ENCODE results near the gene XRCC4. TPM values are rescaled to one million over a fixed set of nuclear protein-coding genes. Genes with fewer than 3 reads are reported as not detected.

The XRCC4 gene
- total RNA-seq, 1 donor from 2014 or later: 10.0 TPM

GRCh38 chr5:83069096-83069799 lies 8.1 kb upstream of the XRCC4 start:
- no peak for DNase-seq (ENCODE audit: extremely low read depth, low read depth, low spot score)

DNA sequence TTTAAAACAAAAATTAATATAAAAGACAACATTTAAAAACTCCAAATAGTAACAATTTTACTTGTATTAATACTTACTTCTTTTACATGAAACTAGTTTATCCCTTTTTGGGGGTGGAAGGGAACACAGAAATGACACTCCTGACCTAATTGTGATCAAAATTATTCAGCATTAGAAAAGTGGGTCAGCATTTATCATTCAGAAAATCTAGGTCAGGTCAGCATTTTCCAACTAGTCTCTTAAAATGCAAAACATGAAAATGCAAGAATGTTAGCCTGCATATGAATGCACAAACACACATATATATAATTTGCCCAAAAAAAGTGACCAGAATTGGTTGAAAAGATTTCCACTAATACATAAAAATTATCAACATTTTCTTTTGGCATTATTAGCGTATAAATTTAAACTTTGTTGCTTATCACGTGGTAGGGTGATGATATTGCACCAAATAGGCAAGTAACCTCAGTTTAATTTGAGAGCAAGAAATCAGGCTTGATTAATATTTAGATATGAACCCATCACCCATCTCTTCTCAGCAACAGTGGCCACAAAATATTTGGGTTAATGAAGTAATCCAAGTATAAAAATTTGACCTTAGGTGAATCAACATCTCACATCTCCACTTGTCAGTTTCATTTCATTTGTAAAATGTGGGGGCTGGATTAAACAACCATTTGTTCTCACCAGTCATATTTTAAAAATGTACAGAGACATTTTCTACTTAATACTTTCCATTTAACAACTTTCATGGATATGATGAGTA lies 5.9 kb upstream of the XRCC4 start:
- DNase-seq (ENCODE audit: extremely low read depth, low read depth, low spot score): no peak

DNA sequence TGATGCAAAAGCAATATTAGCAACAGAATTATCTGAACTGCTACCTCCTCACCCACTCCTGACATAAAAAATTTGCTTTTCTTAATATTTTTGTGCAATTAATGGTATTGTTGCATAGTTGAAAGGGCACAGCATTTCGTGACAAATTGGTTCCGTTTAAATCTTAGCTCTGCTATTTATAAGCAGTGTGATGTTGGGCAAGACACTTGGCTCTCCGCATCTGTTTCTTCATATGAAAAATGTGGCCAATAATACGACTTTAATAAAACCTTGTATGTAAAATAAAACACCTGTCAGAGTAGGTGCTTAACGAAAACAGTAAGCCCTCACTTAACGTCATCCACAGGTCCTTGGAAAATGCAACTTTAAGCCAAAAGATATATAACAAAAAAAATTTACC lies 4.4 kb upstream of the XRCC4 start:
- DNase-seq (ENCODE audit: extremely low read depth, low read depth, low spot score): no peak

- no peak for DNase-seq (ENCODE audit: extremely low read depth, low read depth, low spot score)
Observed at GRCh38 chr5:83077662-83078261, 415 bp downstream of the XRCC4 start.

DNA sequence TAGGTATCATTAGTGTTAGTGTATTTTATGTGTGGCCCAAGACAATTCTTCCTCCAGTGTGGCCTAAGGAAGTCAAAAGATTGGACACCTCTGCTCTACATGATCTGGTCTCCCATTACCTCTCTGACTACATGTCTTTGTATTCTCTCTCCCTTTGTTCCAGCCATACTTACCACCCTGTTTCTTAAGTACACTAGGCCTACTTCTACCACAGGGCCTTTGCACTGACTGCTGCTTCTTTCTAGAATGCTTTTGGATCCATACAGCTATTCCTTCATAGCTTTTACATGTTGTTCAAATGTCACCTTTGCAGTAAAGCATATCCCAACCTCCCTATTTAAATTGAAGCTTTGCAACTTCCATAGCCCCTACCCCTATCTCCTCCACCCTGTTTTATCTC lies 5.4 kb downstream of the XRCC4 start:
- no peak for DNase-seq (ENCODE audit: extremely low read depth, low read depth, low spot score)

DNA sequence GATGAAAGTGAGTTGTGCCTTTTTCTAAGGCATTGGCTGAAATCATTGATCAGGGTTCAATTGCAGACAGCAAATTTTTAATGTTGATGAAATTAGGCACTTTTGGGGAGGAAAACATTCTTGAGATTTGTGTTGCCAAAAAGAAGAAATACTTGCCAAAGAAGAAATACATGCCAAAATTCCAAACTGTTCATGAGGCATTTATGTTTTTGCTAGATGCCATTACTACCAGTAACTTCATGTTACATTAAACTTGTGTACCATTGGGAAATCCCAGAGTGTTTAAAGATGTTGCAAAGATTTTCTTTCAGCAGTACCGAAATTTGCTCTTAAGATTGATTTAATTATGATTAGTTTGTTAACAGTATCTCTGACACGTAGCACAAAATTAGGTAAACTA lies 7.0 kb downstream of the XRCC4 start:
- DNase-seq (ENCODE audit: extremely low read depth, low read depth, low spot score): no peak

DNA sequence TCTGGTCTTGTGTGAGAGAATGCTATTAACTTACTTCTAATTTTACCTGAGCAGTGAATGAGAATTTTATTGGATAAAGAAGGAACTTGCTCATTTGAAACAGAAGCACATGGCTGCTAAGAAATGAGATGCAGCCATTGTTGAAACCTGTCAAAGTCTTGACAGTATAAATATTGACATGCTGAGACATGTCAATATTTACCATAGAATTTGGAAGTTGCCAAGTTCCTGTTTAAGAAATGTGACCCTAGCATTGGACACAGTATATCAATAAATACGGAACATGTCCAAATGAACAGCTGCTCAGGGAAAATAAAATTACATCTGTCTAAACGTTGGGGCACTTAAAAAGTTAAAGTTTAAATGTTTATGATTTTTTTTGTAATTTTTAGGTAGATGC lies 7.8 kb downstream of the XRCC4 start:
- no peak for DNase-seq (ENCODE audit: extremely low read depth, low read depth, low spot score)

DNA sequence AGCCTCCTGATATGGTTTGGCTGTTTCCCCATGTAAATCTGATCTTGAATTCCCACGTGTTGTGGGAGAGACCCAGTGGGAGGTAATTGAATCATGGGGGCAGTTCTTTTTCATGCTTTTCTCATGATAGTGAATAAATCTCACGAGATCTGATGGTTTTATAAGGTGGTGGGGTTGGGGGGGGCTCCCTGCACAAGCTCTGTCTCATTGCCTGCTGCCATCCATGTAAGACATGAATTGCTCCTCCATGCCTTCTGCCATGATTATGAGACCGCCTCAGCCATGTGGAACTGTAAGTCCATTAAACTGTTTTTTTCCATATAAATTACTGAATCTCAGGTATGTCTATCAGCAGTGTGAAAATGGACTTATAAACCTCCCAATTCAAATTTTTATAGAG lies 12.8 kb downstream of the XRCC4 start:
- DNase-seq (ENCODE audit: extremely low read depth, low read depth, low spot score): no peak

DNA sequence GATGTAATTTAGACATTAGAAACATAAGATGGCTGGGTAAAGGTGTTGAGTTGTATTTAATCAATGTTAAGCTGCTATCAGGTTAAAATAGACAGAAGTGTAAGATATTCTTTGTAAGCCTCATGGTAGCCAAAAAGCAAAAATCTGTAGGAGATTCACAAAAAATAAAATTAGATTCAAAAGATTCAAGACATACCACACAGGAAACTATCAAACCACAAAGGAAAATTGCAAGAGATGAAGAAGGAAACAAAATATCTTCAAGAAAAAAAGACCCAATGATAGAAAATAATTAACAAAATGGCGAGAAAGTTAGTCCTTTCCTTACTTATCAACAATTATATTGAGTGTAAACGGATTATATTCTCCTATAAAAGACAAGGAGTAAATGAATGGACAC lies 15.3 kb downstream of the XRCC4 start:
- no peak for DNase-seq (ENCODE audit: extremely low read depth, low read depth, low spot score)

DNA sequence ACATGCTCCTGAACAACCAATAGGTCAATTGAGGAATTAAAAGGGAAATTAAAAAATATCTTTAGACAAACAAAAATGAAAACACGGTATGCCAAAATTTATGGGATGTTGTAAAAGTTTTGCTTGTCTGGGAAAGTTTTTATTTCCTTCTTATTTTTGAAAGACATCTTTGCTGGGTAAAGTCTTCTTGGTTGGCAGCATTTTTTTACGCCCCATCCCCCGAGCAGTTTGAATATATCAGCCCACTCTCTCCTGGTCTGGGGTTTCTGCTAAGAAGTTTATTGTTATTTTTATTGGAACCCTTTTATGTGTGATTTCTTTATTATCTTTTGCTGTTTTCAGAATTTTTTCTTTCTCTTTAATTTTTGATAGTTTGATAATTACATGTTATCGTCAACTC lies 16.3 kb downstream of the XRCC4 start:
- no peak for DNase-seq (ENCODE audit: extremely low read depth, low read depth, low spot score)

DNA sequence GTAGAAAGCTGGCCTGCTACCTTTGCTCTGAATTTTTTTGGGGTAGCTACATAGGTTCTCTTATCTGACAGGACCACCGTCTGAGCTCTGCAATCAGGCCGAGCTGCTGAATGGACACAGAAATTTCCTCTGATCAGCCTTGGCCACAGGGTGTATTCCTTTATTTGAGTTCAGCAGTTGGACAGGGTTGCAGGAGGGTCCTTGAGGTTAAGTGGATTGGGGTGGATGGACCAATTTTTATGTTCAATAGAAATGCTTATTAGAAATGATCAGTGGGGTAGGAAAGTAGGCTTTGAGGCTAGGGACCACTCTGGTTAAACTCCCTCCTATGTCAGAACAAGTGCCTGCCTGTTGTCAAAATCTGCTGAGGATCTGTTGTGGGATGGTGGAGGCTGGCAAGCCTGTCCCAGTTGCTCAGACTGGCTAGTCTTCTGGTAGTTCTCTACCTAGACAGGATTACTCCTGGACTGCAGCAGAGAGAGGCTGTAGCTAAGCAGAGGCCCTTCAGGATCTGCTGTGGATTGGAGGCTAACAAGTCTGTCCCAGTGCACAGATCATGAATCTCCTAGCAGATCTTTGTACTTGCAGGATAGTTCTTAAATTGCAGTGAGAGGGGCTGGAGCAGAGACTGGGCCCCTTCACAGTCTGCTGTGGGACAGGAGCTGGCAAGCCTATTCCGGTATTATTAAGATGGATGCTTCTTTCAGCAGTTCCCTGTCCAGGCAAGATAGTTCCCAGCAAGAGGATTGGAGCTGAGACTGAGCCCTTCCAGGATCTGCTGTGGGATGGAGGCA lies 18.0 kb downstream of the XRCC4 start:
- DNase-seq (ENCODE audit: extremely low read depth, low read depth, low spot score): no peak

- DNase-seq (ENCODE audit: extremely low read depth, low read depth, low spot score): no peak
Observed at GRCh38 chr5:83095957-83096539, 18.7 kb downstream of the XRCC4 start.

- DNase-seq (ENCODE audit: extremely low read depth, low read depth, low spot score): no peak
Observed at GRCh38 chr5:83096660-83097339, 19.5 kb downstream of the XRCC4 start.

- DNase-seq (ENCODE audit: extremely low read depth, low read depth, low spot score): no peak
Observed at GRCh38 chr5:83097689-83098231, 20.4 kb downstream of the XRCC4 start.

DNA sequence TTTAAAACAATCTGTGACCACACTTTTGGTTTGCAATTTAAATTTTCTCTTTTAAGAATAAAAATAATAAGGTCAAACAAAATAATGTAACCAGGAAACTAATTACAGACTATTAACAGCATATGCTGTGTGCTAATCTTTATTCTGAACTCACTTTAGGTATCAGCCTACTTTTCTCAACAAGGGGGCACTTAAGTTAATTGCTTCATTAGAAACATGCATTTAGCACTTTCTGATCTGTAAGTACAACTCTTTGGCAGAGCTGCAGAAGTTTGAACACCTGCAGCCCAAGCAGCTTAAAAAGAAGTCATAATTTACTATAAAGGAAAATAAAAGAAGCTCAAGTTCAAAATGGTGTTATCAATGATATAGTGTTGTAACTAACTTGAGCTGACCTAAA lies 21.7 kb downstream of the XRCC4 start:
- no peak for DNase-seq (ENCODE audit: extremely low read depth, low read depth, low spot score)

GRCh38 chr5:83099445-83099844 lies 22.1 kb downstream of the XRCC4 start:
- DNase-seq (ENCODE audit: extremely low read depth, low read depth, low spot score): no peak

- no peak for DNase-seq (ENCODE audit: extremely low read depth, low read depth, low spot score)
Observed at GRCh38 chr5:83101514-83101913, 24.2 kb downstream of the XRCC4 start.

- no peak for DNase-seq (ENCODE audit: extremely low read depth, low read depth, low spot score)
Observed at GRCh38 chr5:83102364-83102980, 25.1 kb downstream of the XRCC4 start.

DNA sequence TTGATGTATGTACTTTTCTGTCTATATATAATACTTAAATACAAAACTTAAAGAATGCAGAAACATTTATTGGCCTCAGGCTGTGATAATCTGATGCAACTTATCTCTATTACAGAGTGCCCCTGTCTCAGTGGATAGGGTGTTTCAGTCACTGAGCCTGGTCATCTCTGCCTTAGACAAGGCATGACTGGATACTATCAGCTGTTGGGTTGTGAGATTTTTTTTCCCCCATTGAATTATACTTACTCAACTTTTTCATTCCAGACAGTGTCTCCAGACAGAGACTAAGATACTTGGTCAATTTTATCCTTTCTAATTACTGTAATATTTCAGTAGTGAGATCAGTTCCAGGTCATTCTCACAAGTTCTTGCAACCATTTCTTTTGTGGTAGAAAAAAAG lies 26.7 kb downstream of the XRCC4 start:
- DNase-seq (ENCODE audit: extremely low read depth, low read depth, low spot score): no peak
